HEK293T (cell line): ENCODE measurements around the gene UBE2S.
"Not testable (repeated sequence)": the region's sequence is repeated elsewhere in the genome, so short reads cannot be mapped to it uniquely, and the experiment has no call there.

ENCODE experiments used
- CTCF ChIA-PET: fragments of 350-600 bp; formaldehyde crosslinking; extraction: SDS; loops from one replicate; lab custom pipeline; 2021; ENCODE audit warnings: antibody characterized with exemption, inconsistent platforms; lab: Yijun Ruan, JAX
- POLR2A ChIA-PET: fragments of 350-600 bp; formaldehyde crosslinking; extraction: SDS; loops from one replicate; lab custom pipeline; 2020; ENCODE audit warnings: antibody characterized with exemption, inconsistent platforms; lab: Yijun Ruan, JAX
- DNase-seq: peaks from one replicate; pipeline ENCODE4 v3.0.0; 2012; ENCODE audit warnings: mixed read lengths; ENCODE audit errors: extremely low spot score
- ARNT ChIP-seq: fragments of 450-650 bp; IDR thresholded peaks from 2 replicates; pipeline ENCODE4 v1.6.1; 2017; ENCODE audit warnings: mild to moderate bottlenecking
- BHLHE40 ChIP-seq: fragments of 450-650 bp; IDR thresholded peaks from 2 replicates; pipeline ENCODE4 v1.6.1; 2016; ENCODE audit warnings: mild to moderate bottlenecking, moderate library complexity, borderline replicate concordance
- CTBP1 ChIP-seq: fragments of 450-650 bp; IDR thresholded peaks from 2 replicates; pipeline ENCODE4 v1.6.1; 2016; ENCODE audit warnings: borderline replicate concordance
- ELF4 ChIP-seq: fragments of 450-650 bp; IDR thresholded peaks from 2 replicates; pipeline ENCODE4 v1.6.1; 2017; ENCODE audit warnings: antibody characterized with exemption
- FOXA1 ChIP-seq: fragments of 450-650 bp; IDR thresholded peaks from 2 replicates; pipeline ENCODE4 v1.6.1; 2016; ENCODE audit warnings: mild to moderate bottlenecking
- FOXK2 ChIP-seq: fragments of 450-650 bp; IDR thresholded peaks from 2 replicates; pipeline ENCODE4 v1.6.1; 2016; ENCODE audit warnings: mild to moderate bottlenecking
- FOXM1 ChIP-seq: fragments of 450-650 bp; IDR thresholded peaks from 2 replicates; pipeline ENCODE4 v1.6.1; 2017; ENCODE audit warnings: mild to moderate bottlenecking, borderline replicate concordance
- HDGF ChIP-seq: fragments of 450-650 bp; IDR thresholded peaks from 2 replicates; pipeline ENCODE4 v1.6.1; 2017; ENCODE audit warnings: antibody characterized with exemption, borderline replicate concordance
- L3MBTL2 ChIP-seq: fragments of 450-650 bp; conservative IDR thresholded peaks from 2 replicates; pipeline ENCODE4 v1.6.1; 2016; ENCODE audit warnings: mild to moderate bottlenecking
- LEF1 ChIP-seq: fragments of 450-650 bp; IDR thresholded peaks from 2 replicates; pipeline ENCODE4 v1.6.1; 2017; ENCODE audit warnings: mild to moderate bottlenecking, borderline replicate concordance
- NFRKB ChIP-seq: fragments of 450-650 bp; IDR thresholded peaks from 2 replicates; pipeline ENCODE4 v1.6.1; 2016; ENCODE audit warnings: mild to moderate bottlenecking, moderate library complexity
- PKNOX1 ChIP-seq: fragments of 450-650 bp; IDR thresholded peaks from 2 replicates; pipeline ENCODE4 v1.6.1; 2016
- SP1 ChIP-seq: fragments of 450-650 bp; IDR thresholded peaks from 2 replicates; pipeline ENCODE4 v1.6.1; 2017
- SUZ12 ChIP-seq: fragments of 450-650 bp; IDR thresholded peaks from 2 replicates; pipeline ENCODE4 v1.6.1; 2016; ENCODE audit warnings: mild to moderate bottlenecking
- TARDBP ChIP-seq: fragments of 450-650 bp; IDR thresholded peaks from 2 replicates; pipeline ENCODE4 v1.6.1; 2016
- ZNF384 ChIP-seq: fragments of 450-650 bp; IDR thresholded peaks from 2 replicates; pipeline ENCODE4 v1.6.1; 2016

UBE2S gene

GRCh38 chr19:55433292-55433691 lies 25.7 kb upstream of the UBE2S start:
- no peak for DNase-seq
- CTCF ChIA-PET, result no interaction called here
- TF ChIP-seq LEF1 (no peak), L3MBTL2 (no peak), HDGF (no peak), FOXK2 (no peak)
- POLR2A ChIA-PET, result no interaction called here

- CTCF ChIA-PET, result interaction anchor here (0.6 kb wide), 1 partner anchor 141 kb away, joined by 5 read pairs; no protein-coding TSS in a partner anchor
- DNase-seq, result no peak
- POLR2A ChIA-PET, result no interaction called here
- TF ChIP-seq LEF1, result no peak
- no peak for TF ChIP-seq BHLHE40
- no peak for TF ChIP-seq L3MBTL2
- no peak for TF ChIP-seq HDGF
- no peak for TF ChIP-seq ELF4
- no peak for TF ChIP-seq SP1
- TF ChIP-seq ARNT, result no peak
- TF ChIP-seq FOXK2, result no peak
- no peak for TF ChIP-seq FOXA1
- no peak for TF ChIP-seq SUZ12
- TF ChIP-seq PKNOX1, result no peak
- TF ChIP-seq FOXM1, result no peak
- TF ChIP-seq CTBP1, result no peak
- no peak for TF ChIP-seq TARDBP
- no peak for TF ChIP-seq NFRKB
- no peak for TF ChIP-seq ZNF384
Observed at GRCh38 chr19:55432241-55432959, 24.8 kb upstream of the UBE2S start.

GRCh38 chr19:55431183-55431582 lies 23.6 kb upstream of the UBE2S start:
- POLR2A ChIA-PET, result no interaction called here
- TF ChIP-seq PKNOX1 (no peak), TARDBP (no peak), ZNF384 (no peak), LEF1 (no peak), NFRKB (no peak), HDGF (no peak), BHLHE40 (no peak), ARNT (no peak), FOXM1 (no peak), CTBP1 (no peak), FOXA1 (no peak), ELF4 (no peak)
- DNase-seq, result no peak
- CTCF ChIA-PET, result no interaction called here

GRCh38 chr19:55426042-55426441 lies 18.5 kb upstream of the UBE2S start:
- ChIA-PET CTCF (no interaction called here), POLR2A (no interaction called here)
- TF ChIP-seq FOXA1 (no peak), FOXK2 (no peak), PKNOX1 (no peak), CTBP1 (no peak), LEF1 (no peak), ARNT (no peak), NFRKB (no peak), TARDBP (no peak), SUZ12 (no peak), ELF4 (no peak), BHLHE40 (no peak), HDGF (no peak), SP1 (no peak), ZNF384 (no peak), FOXM1 (no peak), L3MBTL2 (no peak)
- DNase-seq, result no peak

- no peak for TF ChIP-seq HDGF
- no peak for TF ChIP-seq FOXA1
- no peak for TF ChIP-seq LEF1
- no peak for TF ChIP-seq ZNF384
- no peak for TF ChIP-seq BHLHE40
- TF ChIP-seq SUZ12, result no peak
- no peak for TF ChIP-seq FOXK2
- no peak for TF ChIP-seq L3MBTL2
- TF ChIP-seq TARDBP, result no peak
- ChIA-PET POLR2A (interaction anchor here (1.1 kb wide), 1 partner anchor 79 kb away, joined by 3 read pairs; no protein-coding TSS in a partner anchor), CTCF (no interaction called here)
- DNase-seq, result no peak
Observed at GRCh38 chr19:55424518-55424917, 16.9 kb upstream of the UBE2S start.

GRCh38 chr19:55423225-55424005 lies 15.8 kb upstream of the UBE2S start:
- TF ChIP-seq PKNOX1 (no peak), BHLHE40 (no peak), SUZ12 (no peak), NFRKB (no peak), CTBP1 (no peak), FOXM1 (no peak), ARNT (no peak), FOXK2 (no peak), ZNF384 (no peak), TARDBP (no peak), HDGF (no peak), ELF4 (no peak), SP1 (no peak), L3MBTL2 (no peak), LEF1 (no peak), FOXA1 (no peak)

GRCh38 chr19:55421281-55421680 lies 13.7 kb upstream of the UBE2S start:
- DNase-seq, CTCF ChIA-PET: not testable (repeated sequence)
- POLR2A ChIA-PET, result interaction anchor here (2.2 kb wide), 1 partner anchor 14 kb away, joined by 6 read pairs; the partner anchor contains the start of gene UBE2S

More at GRCh38 chr19:55423225-55424005, 15.8 kb upstream of the UBE2S start:
- ChIA-PET POLR2A (no interaction called here), CTCF (interaction anchor here (0.6 kb wide), 1 partner anchor 830 kb away, joined by 3 read pairs; no protein-coding TSS in a partner anchor)
- no peak for DNase-seq
